Activated CD8-positive, alpha-beta memory T cell treated with anti-CD3 and anti-CD28 coated beads, Interleukin-2, amount 50 U/mL, for 1 hour (primary cell): ENCODE data around the gene LILRA1.
"Not testable (repeated sequence)": the region's sequence is repeated elsewhere in the genome, so short reads cannot be mapped to it uniquely, and the experiment has no call there.

Experiments
- DNase-seq: peaks from one replicate; pipeline ENCODE4 v3.0.0-alpha.2; 2020; ENCODE audit errors: extremely low read depth

Gene LILRA1

GRCh38 chr19:54624934-54625730 is 31.7 kb downstream of the LILRA1 start:
- DNase-seq: not testable (repeated sequence)

- no peak for DNase-seq
Measured at GRCh38 chr19:54626757-54627156, 33.3 kb downstream of the LILRA1 start.

- not testable (repeated sequence) for DNase-seq
Measured at GRCh38 chr19:54627912-54628311, 34.5 kb downstream of the LILRA1 start.

GRCh38 chr19:54630262-54630661 is 36.8 kb downstream of the LILRA1 start, which contains the start of gene LILRB1:
Gene LILRB1, plus strand, starts transcription at chr19:54630484. Its CDS starts 590 bp downstream, at chr19:54631074.
- DNase-seq: not testable (repeated sequence)

- no peak for DNase-seq
Measured at GRCh38 chr19:54630782-54631181, 37.4 kb downstream of the LILRA1 start.

- not testable (repeated sequence) for DNase-seq
Measured at GRCh38 chr19:54631489-54632337, 38.3 kb downstream of the LILRA1 start.

- not testable (repeated sequence) for DNase-seq
Measured at GRCh38 chr19:54632517-54632916, 39.1 kb downstream of the LILRA1 start.

- no peak for DNase-seq
Measured at GRCh38 chr19:54633401-54633800, 40.0 kb downstream of the LILRA1 start.

GRCh38 chr19:54636081-54636480 is 42.6 kb downstream of the LILRA1 start:
- not testable (repeated sequence) for DNase-seq

- DNase-seq: no peak
Measured at GRCh38 chr19:54638683-54639082, 45.3 kb downstream of the LILRA1 start.

- DNase-seq: not testable (repeated sequence)
Measured at GRCh38 chr19:54642953-54643352, 49.5 kb downstream of the LILRA1 start.

- DNase-seq: not testable (repeated sequence)
Measured at GRCh38 chr19:54643583-54643982, 50.2 kb downstream of the LILRA1 start.

GRCh38 chr19:54644056-54644455 is 50.6 kb downstream of the LILRA1 start:
- DNase-seq: no peak

GRCh38 chr19:54646331-54646841 is 53.0 kb downstream of the LILRA1 start:
- DNase-seq: no peak

- no peak for DNase-seq
Measured at GRCh38 chr19:54648129-54648528, 54.7 kb downstream of the LILRA1 start.

GRCh38 chr19:54650108-54650655 is 56.8 kb downstream of the LILRA1 start:
- no peak for DNase-seq
